ENCODE measurements around the gene MGLL. TPM values are rescaled to one million over a fixed set of nuclear protein-coding genes. Genes with fewer than 3 reads are reported as not detected.

Gene MGLL
- total and polyA plus RNA-seq, 9 of the 15 experiments (the other 6 are each of a cell fraction or from before 2014, with no cell fraction given), result 0.12 to 0.32 (median 0.18) TPM; not detected in 6

DNA sequence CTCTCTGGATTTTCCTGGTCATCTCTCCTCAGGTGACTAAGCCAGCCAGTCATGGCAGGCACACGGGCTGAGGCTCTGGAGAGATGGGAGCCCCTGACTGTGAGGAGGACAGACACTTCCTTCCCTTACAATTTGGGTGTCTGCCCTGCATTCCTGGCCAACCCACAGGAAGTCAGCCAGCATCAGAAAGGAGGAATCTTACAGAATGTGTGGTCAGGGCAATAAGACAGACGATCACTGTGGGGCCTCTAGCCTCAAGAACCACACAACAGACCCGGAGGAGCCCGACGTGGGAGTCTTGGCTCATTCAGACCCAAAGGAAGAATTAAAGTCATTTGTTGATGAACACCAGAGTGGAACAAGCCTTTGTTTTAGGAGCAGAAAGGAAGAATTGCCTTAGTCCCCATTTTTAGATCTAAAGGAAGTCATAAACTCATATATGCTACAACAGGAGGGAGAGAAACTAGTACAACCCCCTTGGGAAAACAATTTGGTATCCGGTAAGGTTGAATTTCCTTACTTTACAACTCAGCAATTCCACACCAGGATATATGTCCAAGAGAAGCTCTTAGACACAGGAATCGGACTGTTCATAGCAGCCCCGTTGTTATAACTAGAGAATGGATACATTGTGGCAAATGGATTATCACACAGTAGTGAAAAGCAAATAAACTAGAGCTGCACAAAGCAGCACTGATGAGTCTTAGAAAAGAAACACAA, 87.4 kb downstream of the MGLL start:
- H3K27me3 ChIP-seq (ENCODE audit: control insufficient read depth in 2 of 2, insufficient read depth in 2 of 2, low read length in 2 of 2), result peaks cover 0 to 10% of the 10 kb centered on the region in 2 experiments; a peak in 2 of 5 replicates
- no peak overlapping the region for H3K4me3 ChIP-seq
- WGBS (ENCODE audit: insufficient coverage, low coverage, missing lambda C conversion rate), result 21% methylated on average over 8 of the region's 8 CpGs
- no peaks in the 10 kb centered on the region for H3K9me3 ChIP-seq (replicated peaks; ENCODE audit: control insufficient read depth, insufficient read depth, low read depth, low read length)
- BruUV-seq (replicated peaks), result no TSS peak
- FAIRE-seq, result no peak
- no peak overlapping the region for H3K4me2 ChIP-seq (ENCODE audit: insufficient read depth, low read length)
- ATAC-seq, result no peak
- no peaks in the 10 kb centered on the region for H3K79me2 ChIP-seq (ENCODE audit: control insufficient read depth, insufficient read depth, low read length)
- in situ Hi-C loops (cut with MboI), result no loop called here
- peak overlapping the region; percentile 12; the same call in 1 of the 2 replicates for H2AFZ ChIP-seq (ENCODE audit: low read depth, low read length)
- TF ChIP-seq KAT7 (CRISPR knock-in tag; IDR thresholded peaks at IDR 0.05; ENCODE audit: borderline replicate concordance) (no peak), RB1 (IDR thresholded peaks at IDR 0.05; ENCODE audit: low read depth) (no peak), ELK3 (CRISPR knock-in tag; IDR thresholded peaks at IDR 0.05) (no peak), GABPA (tag; conservative IDR thresholded peaks at IDR 0.05; ENCODE audit: low read depth) (peak; percentile 29; the same call in 1 of the 2 replicates), BDP1 (IDR thresholded peaks at IDR 0.05; ENCODE audit: insufficient read depth, insufficient read length) (no peak)
- no peaks in the 10 kb centered on the region for H3K9me1 ChIP-seq (ENCODE audit: control insufficient read depth, insufficient read depth, low read length)
- intact Hi-C loops (cut with micrococcal nuclease), result no loop called here
- ChIA-PET POLR2A (no interaction called here), CTCF (ENCODE audit: low intra/inter-chr PET ratio) (no interaction called here)
- no peak for DNase-seq (ENCODE audit: extremely low read depth in 1 of 4, low spot score in 3 of 4)
- H3K27ac ChIP-seq (ENCODE audit: extremely low read depth, low read depth, low read length), result no peak overlapping the region
- H3K36me3 ChIP-seq (ENCODE audit: control insufficient read depth, insufficient read depth, low read length), result no peaks in the 10 kb centered on the region
- H3K9ac ChIP-seq (ENCODE audit: insufficient read depth in 1 of 2, low read depth in 2 of 2, low read length in 2 of 2), result no peak overlapping the region
- H3K4me1 ChIP-seq (replicated peaks in 1 of 2; ENCODE audit: control insufficient read depth in 2 of 2, insufficient read depth in 2 of 2, low read length in 2 of 2), result peaks cover 23 to 24% of the 10 kb centered on the region in 2 experiments
- no peaks in the 10 kb centered on the region for H4K20me1 ChIP-seq (replicated peaks; ENCODE audit: control insufficient read depth, insufficient read depth, low read length)
